Panc1 (cell line): ENCODE results near the gene KCNH1.
"Not testable (repeated sequence)": the region's sequence is repeated elsewhere in the genome, so short reads cannot be mapped to it uniquely, and the experiment has no call there.

Experiments
- POLR2AphosphoS5 ChIP-seq: IDR thresholded peaks from 2 replicates; pipeline ENCODE4 v1.6.1; 2012; ENCODE audit warnings: mild to moderate bottlenecking, low read depth, low read length, moderate library complexity
- SIN3A ChIP-seq: IDR thresholded peaks from 2 replicates; pipeline ENCODE4 v1.6.1; 2012; ENCODE audit warnings: low read depth, mild to moderate bottlenecking, low read length, moderate library complexity, borderline replicate concordance; ENCODE audit not compliant: insufficient read depth
- TCF7L2 ChIP-seq: IDR thresholded peaks from 2 replicates; pipeline ENCODE4 v1.6.1; 2011; ENCODE audit warnings: mild to moderate bottlenecking, low read depth, low read length, inconsistent platforms
- TF ChIP-seq, protein P1 (sequence below): fragments of 450-650 bp; IDR thresholded peaks from 2 replicates; pipeline ENCODE4 v1.5.1; 2017; ENCODE audit warnings: mild to moderate bottlenecking
- TF ChIP-seq, protein P2 (sequence below), 2 experiments: IDR thresholded peaks; 2 replicates each; pipeline ENCODE4 v1.6.1; 2011 to 2012; ENCODE audit warnings: low read depth in 2 of 2, control low read depth in 1 of 2, low read length in 1 of 2, mild to moderate bottlenecking in 1 of 2, moderate library complexity in 1 of 2; ENCODE audit not compliant: insufficient read depth in 1 of 2

DNA sequence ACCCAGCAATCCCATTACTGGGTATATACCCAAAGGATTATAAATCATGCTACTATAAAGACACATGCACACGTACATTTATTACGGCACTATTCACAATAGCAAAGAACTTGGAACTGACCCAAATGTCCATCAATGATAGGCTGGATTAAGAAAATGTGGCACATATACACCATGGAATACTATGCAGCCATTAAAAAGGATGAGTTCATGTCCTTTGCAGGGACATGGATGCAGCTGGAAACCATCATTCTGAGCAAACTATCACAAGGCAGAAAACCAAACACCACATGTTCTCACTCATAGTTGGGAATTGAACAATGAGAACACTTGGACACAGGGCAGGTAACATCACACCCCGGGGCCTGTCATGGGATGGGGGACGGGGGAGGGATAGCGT is 52.5 kb downstream of the KCNH1 start:
- TF ChIP-seq, protein P1, sequence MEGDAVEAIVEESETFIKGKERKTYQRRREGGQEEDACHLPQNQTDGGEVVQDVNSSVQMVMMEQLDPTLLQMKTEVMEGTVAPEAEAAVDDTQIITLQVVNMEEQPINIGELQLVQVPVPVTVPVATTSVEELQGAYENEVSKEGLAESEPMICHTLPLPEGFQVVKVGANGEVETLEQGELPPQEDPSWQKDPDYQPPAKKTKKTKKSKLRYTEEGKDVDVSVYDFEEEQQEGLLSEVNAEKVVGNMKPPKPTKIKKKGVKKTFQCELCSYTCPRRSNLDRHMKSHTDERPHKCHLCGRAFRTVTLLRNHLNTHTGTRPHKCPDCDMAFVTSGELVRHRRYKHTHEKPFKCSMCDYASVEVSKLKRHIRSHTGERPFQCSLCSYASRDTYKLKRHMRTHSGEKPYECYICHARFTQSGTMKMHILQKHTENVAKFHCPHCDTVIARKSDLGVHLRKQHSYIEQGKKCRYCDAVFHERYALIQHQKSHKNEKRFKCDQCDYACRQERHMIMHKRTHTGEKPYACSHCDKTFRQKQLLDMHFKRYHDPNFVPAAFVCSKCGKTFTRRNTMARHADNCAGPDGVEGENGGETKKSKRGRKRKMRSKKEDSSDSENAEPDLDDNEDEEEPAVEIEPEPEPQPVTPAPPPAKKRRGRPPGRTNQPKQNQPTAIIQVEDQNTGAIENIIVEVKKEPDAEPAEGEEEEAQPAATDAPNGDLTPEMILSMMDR, result not testable (repeated sequence)
- not testable (repeated sequence) for TF ChIP-seq SIN3A, TCF7L2, POLR2AphosphoS5
- TF ChIP-seq, protein P2, sequence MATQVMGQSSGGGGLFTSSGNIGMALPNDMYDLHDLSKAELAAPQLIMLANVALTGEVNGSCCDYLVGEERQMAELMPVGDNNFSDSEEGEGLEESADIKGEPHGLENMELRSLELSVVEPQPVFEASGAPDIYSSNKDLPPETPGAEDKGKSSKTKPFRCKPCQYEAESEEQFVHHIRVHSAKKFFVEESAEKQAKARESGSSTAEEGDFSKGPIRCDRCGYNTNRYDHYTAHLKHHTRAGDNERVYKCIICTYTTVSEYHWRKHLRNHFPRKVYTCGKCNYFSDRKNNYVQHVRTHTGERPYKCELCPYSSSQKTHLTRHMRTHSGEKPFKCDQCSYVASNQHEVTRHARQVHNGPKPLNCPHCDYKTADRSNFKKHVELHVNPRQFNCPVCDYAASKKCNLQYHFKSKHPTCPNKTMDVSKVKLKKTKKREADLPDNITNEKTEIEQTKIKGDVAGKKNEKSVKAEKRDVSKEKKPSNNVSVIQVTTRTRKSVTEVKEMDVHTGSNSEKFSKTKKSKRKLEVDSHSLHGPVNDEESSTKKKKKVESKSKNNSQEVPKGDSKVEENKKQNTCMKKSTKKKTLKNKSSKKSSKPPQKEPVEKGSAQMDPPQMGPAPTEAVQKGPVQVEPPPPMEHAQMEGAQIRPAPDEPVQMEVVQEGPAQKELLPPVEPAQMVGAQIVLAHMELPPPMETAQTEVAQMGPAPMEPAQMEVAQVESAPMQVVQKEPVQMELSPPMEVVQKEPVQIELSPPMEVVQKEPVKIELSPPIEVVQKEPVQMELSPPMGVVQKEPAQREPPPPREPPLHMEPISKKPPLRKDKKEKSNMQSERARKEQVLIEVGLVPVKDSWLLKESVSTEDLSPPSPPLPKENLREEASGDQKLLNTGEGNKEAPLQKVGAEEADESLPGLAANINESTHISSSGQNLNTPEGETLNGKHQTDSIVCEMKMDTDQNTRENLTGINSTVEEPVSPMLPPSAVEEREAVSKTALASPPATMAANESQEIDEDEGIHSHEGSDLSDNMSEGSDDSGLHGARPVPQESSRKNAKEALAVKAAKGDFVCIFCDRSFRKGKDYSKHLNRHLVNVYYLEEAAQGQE (IDR thresholded peaks at IDR 0.05; ENCODE audit: insufficient read depth in 1 of 2, low read depth in 2 of 2, low read length in 1 of 2), result not testable (repeated sequence)
